NCI-H2107 treated with DMSO at 0.1 percent for 48 hours (cell line): ENCODE results near the gene GPC3.
A peak's percentile ranks its signal among the peaks of the same experiment; 100 is the strongest.

Source experiments
- DNase-seq: peaks from one replicate; lab custom pipeline; 2025; ENCODE audit not compliant: unreplicated experiment; lab: John Stamatoyannopoulos, UW

The GPC3 gene

DNA sequence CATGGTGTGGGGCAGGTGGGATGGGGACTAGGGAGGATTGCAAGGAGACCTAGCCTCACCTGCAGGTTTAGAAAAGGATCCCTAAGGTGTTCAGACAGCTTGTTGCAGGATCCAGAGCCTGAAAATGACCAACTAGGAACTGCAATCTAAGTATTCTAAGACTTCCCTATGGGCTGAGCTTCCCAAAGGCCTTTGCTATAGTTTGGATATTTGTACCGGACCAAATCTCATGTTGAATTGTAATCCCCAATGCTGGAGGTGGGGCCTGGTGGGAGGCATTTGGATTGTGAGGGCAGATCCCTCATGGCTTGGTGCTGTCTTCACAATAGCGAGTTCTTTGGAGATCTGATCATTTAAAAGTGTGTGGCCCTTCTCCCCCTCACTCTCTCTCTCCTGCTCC is 52.1 kb downstream of the GPC3 start:
- no peak for DNase-seq

- DNase-seq: no peak
Observed at GRCh38 chrX:133929836-133930464, 55.4 kb downstream of the GPC3 start.

DNA sequence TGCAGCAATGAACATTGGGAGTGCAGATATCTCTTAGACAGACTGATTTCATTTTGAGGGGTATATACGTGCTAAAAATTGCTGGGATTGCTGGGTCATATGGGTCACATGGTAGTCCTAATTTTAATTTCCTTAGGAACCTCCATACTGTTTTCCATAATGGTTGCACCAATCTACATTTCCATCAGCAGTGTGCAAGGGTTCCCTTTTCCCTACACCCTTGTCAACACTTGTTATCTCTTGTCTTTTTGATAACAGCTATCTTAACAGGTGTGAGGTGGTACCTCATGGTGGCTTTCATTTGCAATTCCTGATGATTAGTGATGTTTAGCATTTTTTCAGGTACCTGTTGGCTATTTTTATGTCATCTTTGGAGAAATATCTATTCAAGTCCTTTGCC is 57.0 kb downstream of the GPC3 start:
- no peak for DNase-seq

DNA sequence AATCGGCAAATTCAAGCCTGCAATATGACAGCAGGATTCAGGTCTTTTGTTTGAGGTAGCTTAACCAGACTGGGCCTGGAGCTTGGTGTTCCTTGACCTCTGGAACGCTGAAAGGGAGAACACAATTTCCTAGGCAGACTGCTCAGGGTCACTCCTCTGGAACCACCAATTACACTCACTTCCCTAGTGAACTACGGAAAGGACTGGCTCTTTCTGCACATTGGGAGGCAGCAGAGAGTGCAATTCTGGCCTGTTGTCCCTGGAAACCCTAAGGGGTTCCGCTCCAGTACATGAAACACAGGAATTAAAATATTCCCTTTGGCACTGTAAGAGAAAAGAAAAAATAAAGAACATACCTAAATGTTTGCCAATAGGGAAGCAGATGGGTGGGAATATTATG is 58.6 kb downstream of the GPC3 start:
- no peak for DNase-seq

- no peak for DNase-seq
Observed at GRCh38 chrX:133926099-133926498, 59.3 kb downstream of the GPC3 start.

- DNase-seq: no peak
Observed at GRCh38 chrX:133924548-133924947, 60.8 kb downstream of the GPC3 start.

- DNase-seq: no peak
Observed at GRCh38 chrX:133923548-133923947, 61.8 kb downstream of the GPC3 start.

GRCh38 chrX:133923113-133923512 is 62.3 kb downstream of the GPC3 start:
- no peak for DNase-seq

- no peak for DNase-seq
Observed at GRCh38 chrX:133922390-133922771, 63.0 kb downstream of the GPC3 start.

GRCh38 chrX:133921764-133922389 is 63.5 kb downstream of the GPC3 start:
- DNase-seq: peak; percentile 44

DNA sequence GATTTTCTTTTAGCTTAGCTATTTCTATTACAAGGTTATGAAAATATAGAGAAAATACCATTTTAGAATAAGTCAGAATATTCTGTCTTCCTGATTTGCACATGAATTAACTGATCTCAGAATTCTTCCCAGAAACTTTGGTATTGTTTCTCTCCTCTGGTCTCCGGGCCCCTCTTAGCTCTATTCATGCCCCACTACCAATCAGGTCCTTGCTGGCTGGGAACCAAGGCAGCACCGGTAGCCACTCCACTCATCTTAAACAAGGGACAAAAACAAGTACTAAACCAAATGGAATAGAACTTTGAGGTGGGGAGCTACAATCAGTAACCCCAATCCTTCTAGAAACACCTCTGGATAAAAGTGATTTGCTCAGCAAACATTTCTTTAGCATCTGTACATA is 64.3 kb downstream of the GPC3 start:
- DNase-seq: no peak

DNA sequence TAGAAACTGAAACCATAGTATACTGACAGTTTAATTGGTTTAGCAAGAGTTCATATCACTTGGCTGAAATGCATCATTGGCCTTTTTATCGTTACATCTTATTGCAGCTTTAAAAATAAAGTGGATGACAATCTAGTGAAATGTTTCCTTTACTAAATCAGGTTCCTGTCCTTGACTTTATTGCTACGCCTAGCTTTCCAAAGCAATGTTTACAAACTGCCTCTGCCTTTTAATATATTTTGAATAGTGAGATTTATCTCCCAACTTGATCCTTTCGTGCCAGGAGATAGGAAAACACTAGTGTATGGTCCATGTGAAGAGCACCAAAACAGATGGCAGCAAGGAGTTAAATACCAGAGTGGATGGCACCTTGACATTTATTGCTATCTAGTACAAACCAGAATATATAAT is 67.0 kb downstream of the GPC3 start:
- DNase-seq: no peak

GRCh38 chrX:133916984-133917722 is 68.2 kb downstream of the GPC3 start:
- DNase-seq: no peak

DNA sequence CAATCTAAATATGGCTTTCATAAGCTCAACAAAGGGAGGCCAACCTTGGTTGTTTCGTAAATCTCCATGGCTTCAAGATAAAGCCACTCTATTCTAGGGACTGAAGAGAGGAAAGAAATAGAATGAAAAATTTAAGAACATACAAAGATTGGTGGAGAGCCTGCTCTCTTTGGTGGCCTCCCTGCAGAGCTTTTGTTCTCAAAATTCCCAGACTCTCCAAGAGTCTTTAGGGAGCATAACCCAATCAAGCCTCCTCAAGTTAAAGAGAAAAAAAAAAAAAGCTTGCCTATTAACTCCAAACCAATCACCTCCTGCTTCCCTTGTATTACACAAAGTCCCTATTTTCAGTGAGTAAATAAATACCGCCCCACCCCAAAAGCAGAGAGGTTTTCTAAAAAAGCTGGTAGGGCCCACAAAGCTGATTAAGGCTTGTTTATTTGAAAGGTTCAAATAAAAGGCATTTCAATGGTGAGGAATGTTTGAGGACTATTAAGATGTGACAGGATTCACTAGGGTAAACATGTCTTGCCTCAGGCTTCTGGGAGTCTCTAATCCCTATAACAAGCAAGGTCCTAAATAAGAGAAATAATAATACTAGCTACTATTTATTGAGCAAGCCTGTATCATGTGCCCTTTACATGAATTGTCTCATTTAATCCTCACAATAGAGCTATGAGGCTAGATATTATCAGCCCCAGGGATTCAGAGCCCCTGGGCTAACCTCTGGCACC is 71.6 kb downstream of the GPC3 start:
- no peak for DNase-seq

GRCh38 chrX:133913009-133913408 is 72.4 kb downstream of the GPC3 start:
- no peak for DNase-seq

GRCh38 chrX:133911825-133912495 is 73.4 kb downstream of the GPC3 start:
- no peak for DNase-seq

DNA sequence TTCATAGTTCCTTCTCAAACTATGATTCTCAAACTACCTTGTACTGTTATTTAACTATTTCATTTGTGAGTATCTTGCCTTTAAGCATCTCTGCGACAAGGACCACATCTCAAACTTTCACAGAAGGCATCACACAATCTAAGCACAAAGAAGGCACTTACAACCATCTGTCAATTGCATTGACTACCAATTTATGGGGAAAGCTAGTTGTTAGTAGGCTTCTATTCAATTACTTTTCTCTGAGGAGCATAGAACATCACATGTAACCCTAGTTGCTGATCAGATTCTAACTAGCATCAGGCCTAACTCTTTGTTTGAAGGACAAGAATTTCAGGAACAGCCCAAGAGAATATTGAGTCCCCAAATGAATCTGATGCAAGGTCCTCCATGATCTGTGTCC is 74.9 kb downstream of the GPC3 start:
- no peak for DNase-seq

GRCh38 chrX:133909888-133910287 is 75.5 kb downstream of the GPC3 start:
- no peak for DNase-seq

GRCh38 chrX:133908223-133908955 is 77.0 kb downstream of the GPC3 start:
- no peak for DNase-seq

GRCh38 chrX:133907606-133908005 is 77.8 kb downstream of the GPC3 start:
- no peak for DNase-seq

DNA sequence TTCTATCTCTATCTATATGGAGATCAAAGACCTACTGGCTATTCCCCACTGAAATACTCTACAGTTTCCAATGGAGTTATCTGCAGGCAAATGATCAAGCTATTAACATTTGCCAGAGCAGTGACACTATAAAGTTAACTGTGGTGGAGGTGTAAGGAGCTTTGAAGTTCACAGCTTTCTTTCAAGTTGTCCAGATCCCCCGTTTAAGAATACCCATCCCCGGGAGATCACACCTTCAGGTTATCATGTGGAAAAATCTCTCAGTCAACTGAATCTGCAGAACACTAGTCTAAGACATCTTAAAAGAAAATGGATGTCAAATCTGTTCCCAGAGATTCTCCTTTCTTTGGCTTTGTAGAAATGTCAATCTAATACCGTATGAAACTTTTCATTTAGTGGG is 80.1 kb downstream of the GPC3 start:
- no peak for DNase-seq
